ENCODE results near the gene ARL14EPL.

- TF ChIP-seq CTCF (IDR thresholded peaks at IDR 0.05) (no peak), POLR2A (IDR thresholded peaks at IDR 0.05) (no peak)
Measured at GRCh38 chr5:116013207-116013785, 19.0 kb upstream of the ARL14EPL start.

Measured in heart left ventricle (tissue), 13 donors.